Urothelium cell line (cell line): ENCODE data around the gene GRAP.

Experiments
- DNase-seq: peaks from one replicate; pipeline ENCODE4 v3.0.0; 2011; ENCODE audit warnings: low spot score, mixed read lengths
- FAIRE-seq: peaks from 2 replicates; lab custom pipeline; 2011; peaks lifted over from hg19 to GRCh38; lab: Jason Lieb, UNC

GRAP gene

GRCh38 chr17:19004421-19005136 is 42.2 kb downstream of the GRAP start, which contains the start of gene FAM83G:
Gene FAM83G, minus strand, starts transcription at chr17:19004764. Its CDS starts 723 bp downstream, at chr17:19004041.
- DNase-seq (peak; percentile 92), FAIRE-seq (peak; percentile 93)

GRCh38 chr17:19003543-19004420 is 43.0 kb downstream of the GRAP start:
- DNase-seq (peak; percentile 82), FAIRE-seq (no peak)

DNA sequence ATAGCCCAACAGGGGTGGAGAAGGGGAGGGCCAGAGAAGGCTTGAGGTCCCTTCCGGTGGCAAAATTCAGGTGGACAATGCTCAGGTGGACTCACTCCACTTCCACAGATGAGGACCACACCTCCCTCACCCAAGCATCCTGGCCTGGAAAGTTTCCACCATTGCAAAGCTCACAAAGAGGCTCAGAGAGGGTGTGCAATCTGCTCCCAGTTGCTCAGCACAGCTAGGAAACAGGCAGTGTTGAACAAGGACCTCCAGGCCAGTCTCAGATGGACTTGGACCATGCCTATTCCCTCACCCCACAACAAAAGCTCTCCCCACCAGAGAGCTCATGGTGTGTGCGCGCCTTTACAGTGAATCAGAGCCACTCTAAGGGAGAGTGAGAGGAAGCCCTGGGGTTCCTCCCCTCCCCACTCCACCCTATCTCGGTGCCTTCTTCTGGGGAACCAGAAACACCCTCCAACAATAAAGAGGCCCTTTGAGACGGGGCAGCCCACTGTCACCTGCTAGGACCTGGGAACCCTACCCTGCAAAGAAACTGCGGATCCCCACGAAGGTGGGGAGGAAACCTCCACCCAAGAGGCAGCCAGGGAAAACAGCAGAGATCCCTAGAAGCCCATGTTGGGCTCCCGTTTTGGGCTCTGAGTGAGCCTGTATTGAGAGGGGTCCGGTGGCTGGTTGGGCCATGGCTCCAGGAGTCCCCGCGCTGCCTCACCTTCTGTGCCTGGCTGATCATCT is 43.8 kb downstream of the GRAP start:
- FAIRE-seq = no peak
- no peak for DNase-seq

GRCh38 chr17:19001907-19002590 is 44.7 kb downstream of the GRAP start:
- no peak for FAIRE-seq

GRCh38 chr17:19000531-19001325 is 46.0 kb downstream of the GRAP start:
- FAIRE-seq = peak; percentile 20
- no peak for DNase-seq

More at GRCh38 chr17:19001907-19002590, 44.7 kb downstream of the GRAP start:
- DNase-seq = no peak

DNA sequence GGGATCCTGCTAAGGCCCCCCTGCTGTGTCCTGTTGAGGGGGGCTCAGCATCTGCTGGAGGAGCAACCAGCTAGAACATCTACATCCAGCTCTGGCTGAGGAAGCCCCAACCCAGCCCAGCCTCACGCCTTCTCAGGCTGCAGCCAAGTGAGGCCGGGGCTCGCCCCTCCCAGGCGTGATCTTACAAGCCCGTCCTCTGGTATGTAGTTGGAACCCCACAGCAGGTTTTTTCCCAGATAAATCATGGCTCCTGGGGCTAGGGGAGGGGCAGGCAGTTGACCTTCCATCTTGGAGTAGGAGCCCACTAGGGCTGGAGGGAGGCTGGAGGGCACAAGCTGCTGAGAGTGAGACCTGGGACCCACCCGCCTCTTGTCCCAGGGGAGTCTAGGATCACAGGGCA is 46.8 kb downstream of the GRAP start:
- no peak for DNase-seq
- no peak for FAIRE-seq

DNA sequence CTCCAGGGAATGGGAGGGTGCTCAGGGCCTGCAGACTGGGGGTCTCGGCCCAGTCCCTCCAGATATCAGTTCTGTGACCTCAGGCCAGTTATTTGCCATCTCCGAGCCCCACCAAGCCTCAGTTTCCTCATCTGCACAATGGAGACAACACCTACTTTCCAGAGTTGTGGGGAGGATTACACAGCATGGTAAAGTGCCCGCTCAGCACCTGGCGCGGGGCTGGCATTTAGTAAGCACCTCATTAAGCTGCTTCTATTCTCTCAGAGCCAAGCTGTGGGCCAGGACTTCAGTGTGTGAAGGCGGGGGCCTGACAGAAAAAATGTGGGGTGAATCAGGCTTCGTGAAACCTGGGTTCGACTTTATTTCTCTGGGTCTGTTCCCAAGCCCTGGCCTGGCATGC is 47.4 kb downstream of the GRAP start:
- DNase-seq = no peak

DNA sequence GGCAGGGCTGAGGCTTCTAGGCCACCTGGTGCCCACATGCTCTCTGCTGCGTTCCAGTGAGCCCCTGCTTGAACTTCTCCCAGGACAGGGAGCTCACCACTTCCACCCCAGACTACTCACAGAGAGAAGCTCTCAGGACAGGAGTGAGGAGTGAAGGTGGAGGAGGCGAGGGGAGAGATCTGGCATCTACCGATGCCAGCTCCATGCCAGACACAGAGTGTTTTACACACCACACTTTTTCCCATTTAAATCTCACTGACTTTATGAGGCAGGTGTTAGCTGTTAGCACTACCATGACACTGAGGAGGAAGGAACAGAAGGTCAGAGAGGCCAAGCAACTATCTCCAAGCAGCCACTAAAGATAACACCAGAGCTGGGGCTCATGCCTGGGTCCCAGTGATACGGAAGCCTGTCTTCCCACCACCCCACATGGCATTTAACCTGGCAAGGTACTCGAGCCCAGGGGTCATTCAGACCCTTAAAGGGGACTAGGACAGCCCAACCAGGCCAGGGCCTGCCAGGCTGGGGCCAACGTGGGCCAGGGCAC is 49.0 kb downstream of the GRAP start:
- DNase-seq (no peak), FAIRE-seq (no peak)

More for the DNA sequence above, 47.4 kb downstream of the GRAP start:
- FAIRE-seq = no peak

DNA sequence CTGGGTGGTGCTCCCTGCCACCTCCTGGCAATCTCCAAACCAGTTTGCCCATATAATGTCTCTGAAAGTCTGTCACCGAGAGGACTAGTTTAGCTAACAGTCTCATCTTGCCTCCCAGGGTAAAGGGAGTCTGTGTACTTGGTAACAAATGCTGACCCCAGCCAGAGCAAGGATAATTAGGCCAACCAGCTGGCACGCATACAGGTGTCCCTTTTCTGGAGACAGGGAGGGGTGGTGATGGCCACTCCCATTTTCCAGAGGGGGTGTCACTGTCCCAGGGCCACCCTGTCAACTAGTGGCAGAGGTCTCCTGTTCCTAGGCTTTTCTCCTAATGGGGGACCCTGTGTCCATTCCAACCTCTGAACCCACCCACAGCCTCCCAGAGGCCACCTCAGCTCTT is 50.3 kb downstream of the GRAP start:
- FAIRE-seq = no peak

GRCh38 chr17:18995220-18995619 is 51.5 kb downstream of the GRAP start:
- FAIRE-seq = no peak
- no peak for DNase-seq

More for the DNA sequence above, 50.3 kb downstream of the GRAP start:
- no peak for DNase-seq

DNA sequence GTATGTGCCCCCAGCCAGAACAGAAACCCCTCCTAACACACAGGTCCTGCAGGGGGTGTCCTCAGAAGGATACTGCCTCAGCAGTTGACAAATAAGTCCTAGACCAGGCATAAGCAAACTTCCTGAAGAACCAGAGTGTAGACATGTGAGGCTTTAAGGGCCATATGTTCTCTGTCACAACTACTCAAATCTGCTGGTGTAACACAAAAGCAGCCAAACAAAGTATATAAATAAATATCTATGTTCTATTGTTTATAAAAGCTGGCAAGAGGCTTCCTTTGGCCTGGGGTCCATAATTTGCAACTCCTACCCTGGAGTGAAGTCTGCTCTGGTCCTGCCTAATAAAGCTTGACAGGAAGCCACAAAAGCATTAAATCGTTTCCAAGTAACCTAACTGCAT is 52.1 kb downstream of the GRAP start:
- no peak for DNase-seq
- FAIRE-seq = no peak

DNA sequence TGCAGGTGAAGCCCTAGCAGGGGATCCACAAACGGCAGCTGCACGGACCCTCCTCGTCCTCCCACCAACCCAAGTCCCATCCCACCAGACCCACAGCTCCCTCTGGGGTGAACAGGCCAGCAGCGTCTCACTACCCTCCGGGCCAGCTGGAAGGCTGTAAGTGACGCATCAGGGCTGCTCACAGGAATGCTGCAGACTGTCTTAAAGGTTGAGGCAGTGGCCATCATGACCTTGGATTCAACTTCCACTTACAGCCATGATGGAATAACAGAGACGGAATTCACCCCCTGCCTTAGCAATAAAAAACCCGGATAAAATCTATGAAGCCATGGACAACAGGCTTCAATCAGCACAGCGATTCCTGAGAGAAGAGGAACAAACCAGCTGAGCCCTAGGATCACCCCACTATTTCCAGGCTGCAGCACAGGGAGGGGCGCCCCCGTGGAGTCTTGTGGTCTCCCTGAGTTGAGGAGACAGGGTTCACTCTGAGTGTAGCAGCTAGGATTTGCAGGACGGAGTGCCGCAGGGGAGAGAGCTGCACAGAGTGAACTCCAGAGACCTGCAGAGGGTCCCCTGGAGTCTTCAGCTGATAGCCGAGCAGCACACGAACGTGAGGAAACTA is 52.7 kb downstream of the GRAP start:
- DNase-seq (no peak), FAIRE-seq (no peak)

GRCh38 chr17:18992454-18993130 is 54.2 kb downstream of the GRAP start:
- no peak for FAIRE-seq
- no peak for DNase-seq

- DNase-seq (no peak), FAIRE-seq (no peak)
Observed at GRCh38 chr17:18991531-18992315, 55.0 kb downstream of the GRAP start.

GRCh38 chr17:18990331-18990730 is 56.4 kb downstream of the GRAP start:
- FAIRE-seq = peak; percentile 5
- DNase-seq = no peak

- DNase-seq (no peak), FAIRE-seq (no peak)
Observed at GRCh38 chr17:18988546-18989173, 58.1 kb downstream of the GRAP start.

GRCh38 chr17:18987862-18988545 is 58.8 kb downstream of the GRAP start:
- DNase-seq (no peak), FAIRE-seq (no peak)
